PC-3 (cell line): Measurements from ENCODE around the gene ANXA6.

ENCODE experiments used
- CTCF ChIP-seq: fragments of 300-600 bp; sonication (generic); conservative IDR thresholded peaks from 2 replicates; pipeline ENCODE4 v1.5.1; 2017; ENCODE audit warnings: antibody characterized with exemption, low read depth, mild to moderate bottlenecking, low read length
- EZH2phosphoT487 ChIP-seq: fragments of 300-600 bp; sonication (generic); IDR thresholded peaks from 2 replicates; pipeline ENCODE4 v1.6.1; 2018; ENCODE audit warnings: mild to moderate bottlenecking, antibody characterized with exemption, low read length, borderline replicate concordance

- TF ChIP-seq CTCF = no peak
- no peak for TF ChIP-seq EZH2phosphoT487
These were observed 5.8 kb downstream of the ANXA6 start for GRCh38 chr5:151151793-151152192.
